Measurements from ENCODE around the gene BHLHE40.
"Not testable (repeated sequence)": the region's sequence is repeated elsewhere in the genome, so short reads cannot be mapped to it uniquely, and the experiment has no call there.

Gene BHLHE40

DNA sequence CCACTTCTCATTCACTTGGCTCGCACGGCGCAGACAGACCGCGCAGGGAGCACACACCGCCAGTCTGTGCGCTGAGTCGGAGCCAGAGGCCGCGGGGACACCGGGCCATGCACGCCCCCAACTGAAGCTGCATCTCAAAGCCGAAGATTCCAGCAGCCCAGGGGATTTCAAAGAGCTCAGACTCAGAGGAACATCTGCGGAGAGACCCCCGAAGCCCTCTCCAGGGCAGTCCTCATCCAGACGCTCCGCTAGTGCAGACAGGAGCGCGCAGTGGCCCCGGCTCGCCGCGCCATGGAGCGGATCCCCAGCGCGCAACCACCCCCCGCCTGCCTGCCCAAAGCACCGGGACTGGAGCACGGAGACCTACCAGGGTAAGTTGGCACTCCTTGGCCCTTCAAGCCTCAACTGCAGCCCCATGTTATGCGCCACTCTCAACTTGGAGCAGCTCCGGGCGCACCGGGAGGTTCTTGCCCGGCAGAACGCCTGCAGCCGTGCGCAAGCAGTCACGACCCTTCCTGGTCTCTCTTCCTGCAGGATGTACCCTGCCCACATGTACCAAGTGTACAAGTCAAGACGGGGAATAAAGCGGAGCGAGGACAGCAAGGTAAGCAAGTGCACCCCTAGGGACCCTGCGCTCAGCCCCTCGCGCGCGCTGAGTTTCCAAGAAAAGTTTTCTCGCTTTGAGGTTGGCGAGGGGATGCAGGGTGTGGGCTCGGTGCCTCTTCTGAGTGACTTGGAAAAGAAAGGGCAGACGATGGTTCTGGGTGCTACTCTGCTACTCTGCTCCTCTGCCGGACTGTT lies at the start of gene BHLHE40:
Gene BHLHE40, plus strand, starts transcription at position 10 of the 801 bp plus-strand sequence. Its CDS starts 282 bp downstream, at position 292.
- no peak for DNase-seq

DNA sequence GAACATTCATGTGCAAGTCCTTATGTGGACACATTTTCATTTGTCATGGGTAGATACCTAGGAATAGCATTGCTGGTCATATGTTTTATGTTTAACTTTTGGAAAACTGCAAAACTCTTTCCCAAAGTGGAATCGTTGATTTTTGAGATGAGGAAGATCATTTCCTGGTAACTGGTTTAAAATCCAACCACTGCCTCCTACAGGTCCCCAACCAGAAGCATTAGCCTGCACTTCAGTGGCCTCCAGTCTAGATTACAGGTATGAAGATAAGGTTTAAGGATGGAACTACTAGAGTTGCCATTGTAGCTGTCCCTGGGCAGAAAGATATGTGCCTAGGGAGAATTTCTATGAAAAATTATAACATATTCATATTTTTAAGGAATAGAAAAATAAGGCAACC lies 48.7 kb upstream of the BHLHE40 start:
- no peak for DNase-seq

DNA sequence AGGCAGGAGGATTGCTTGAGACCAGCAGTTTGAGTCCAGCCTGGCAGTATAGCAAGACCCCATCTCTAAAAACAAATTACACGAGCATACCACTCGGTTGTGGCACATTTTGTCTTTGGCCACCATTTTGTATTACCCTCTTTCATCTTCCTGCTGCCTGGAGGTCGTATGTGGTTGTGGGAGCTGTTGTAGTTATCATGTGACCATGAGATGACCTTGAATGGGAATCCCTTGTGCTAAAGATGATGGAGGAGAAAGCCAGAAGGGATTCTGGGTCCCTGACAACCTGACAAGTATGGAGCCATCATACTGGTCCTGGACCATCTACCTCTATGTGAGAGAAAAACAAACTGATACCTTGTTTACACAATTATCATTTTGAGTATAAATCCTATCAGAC lies 45.2 kb upstream of the BHLHE40 start:
- no peak for DNase-seq

DNA sequence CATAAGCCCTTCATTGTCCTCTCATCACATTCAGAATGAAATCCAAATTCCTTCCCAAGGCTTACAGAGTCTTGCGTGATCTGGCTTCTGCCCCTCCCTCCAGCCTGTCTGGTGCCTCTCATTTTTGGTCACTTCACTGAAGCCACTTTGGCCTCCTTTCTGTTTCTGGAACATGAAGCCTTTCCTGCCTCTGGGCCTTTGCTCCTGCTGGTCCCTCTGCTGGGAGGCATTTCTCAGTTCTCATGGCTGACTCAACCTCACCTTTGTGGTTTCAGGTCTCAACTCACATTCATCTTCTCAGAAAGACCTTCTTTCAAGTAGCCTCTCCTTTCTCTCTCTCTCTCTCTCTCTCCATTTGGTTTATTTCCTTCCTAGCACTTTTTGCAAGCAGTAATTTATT lies 43.9 kb upstream of the BHLHE40 start:
- DNase-seq: no peak

DNA sequence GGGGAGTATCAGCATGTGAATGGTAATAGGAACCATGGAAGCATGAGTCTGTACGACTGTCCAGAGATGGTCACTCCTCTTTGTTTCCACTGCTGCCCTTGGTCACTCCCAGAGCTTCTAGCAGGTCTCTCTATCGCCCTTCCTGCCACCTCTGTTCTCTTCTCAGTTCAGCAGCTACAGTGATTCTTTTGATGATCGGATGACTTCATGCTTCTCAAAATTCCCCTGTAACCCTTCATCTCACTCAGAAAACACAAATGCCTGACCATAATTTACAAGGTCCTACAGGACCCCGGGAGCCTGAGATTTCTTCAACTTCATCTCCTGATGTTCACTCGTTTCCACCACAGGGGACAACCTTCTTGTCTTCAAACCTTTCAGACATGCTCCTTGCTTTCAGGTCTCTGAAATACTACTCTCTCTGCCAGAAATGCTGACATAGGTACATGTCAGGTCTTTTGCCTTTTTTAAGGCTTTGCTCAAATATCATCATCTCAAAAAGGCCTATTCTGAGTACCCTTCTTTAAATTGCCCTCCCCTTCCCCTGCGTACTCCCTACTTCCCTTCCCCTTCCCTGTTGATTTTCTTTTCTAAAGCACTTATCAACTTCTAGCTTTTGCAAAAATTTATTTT lies 42.1 kb upstream of the BHLHE40 start:
- DNase-seq: no peak

DNA sequence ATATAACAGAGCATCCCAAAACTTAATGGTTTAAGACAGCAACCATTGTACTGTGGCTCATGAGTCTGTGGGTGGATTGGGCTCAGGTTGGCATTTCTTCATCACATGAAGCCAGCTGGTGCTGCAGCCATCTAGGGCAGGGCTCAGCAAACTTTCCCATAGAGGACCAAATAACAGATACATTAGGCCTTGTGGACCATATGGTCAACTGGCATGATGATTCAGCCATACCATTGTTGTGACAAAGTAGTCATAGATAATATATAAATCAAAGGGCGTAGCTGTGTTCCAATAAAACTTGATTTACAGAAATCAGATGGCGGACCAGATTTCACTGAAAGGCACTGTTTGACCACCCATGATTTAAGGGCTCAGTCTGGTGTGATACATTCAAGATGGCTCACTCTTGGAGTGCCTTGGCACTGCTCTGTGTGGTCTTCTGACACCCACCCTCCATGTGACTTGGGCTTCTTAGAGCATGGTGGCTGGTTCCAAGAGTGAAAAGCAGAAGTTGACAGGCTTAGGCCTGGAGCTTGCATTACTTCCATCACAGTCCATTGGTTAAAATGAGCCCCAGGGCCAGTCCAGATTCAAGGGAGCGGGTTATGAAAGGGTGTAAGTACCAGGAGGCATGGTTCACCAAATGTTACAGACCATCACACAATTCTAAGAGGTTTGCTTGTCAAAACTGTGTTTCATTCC lies 40.8 kb upstream of the BHLHE40 start:
- no peak for DNase-seq

DNA sequence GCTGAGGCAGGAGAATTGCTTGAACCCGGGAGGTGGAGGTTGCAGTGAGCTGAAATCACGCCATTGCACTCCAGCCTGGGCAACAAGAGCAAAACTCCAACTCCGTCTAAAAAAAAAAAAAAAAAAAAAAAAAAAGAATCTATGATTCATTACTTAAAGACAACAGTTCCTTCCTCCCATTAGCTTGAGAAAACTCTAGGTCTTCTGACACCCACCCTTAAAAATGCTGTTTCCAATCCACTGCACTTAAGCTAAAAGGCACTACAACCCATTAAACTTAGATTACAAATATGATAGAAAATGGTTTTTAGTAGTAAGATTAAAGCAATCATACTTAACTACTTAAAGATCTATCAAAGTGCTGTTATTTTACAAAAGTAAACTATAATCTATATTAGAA lies 40.0 kb upstream of the BHLHE40 start:
- DNase-seq: no peak

DNA sequence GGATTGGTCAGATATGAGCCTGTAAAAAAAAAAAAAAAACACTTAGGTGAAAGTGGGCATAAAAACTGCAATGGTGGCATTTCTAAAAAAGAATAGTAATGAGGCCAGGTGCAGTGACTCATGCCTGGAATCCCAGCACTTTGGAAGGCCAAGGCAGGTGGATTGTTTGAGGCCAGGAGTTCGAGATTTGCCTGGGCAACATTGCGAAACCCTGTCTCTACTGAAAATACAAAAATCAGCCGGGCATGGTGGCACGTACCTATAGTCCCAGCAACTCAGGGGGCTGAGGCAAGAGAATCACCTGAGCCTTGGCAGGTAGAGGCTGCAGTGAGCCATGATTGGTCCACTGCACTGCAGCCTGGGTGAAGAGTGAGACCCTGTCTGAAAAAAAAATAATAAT lies 38.3 kb upstream of the BHLHE40 start:
- DNase-seq: no peak

DNA sequence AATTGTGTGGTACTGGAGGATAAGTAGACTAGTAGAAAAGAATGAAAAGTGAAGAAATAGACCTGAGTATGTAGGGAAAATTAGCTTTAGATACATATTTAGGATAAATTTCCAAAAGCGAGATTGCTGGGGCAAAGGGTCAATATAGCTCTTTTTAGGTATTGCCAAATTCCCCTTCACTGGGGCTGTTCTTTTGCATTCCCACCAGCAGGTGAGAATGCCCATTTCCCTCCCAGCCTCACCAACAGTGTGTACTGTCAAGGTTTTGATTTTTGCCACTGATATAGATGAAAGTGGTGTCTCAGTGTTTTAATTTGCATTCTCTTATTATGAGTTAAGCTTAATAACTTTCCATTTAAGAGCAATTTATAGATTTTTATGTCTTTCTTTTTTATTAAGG lies 35.7 kb upstream of the BHLHE40 start:
- no peak for DNase-seq

DNA sequence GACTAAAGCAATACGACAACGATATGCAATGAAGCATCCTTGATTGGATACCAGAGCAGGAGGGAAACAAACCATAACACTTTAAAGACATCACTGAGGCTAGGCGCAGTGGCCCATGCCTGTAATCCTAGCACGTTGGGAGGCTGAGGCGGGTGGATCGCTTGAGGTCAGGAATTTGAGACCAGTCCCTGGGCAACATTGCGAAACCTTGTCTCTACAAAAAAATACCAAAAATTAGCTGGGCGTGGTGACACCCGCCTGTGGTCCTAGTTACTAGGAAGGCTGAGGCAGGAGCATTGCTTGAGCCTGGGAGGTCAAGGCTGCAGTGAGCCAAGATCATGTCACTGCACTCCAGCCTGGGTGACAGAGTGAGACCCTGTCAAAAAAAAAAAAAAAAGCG lies 33.9 kb upstream of the BHLHE40 start:
- DNase-seq: no peak

DNA sequence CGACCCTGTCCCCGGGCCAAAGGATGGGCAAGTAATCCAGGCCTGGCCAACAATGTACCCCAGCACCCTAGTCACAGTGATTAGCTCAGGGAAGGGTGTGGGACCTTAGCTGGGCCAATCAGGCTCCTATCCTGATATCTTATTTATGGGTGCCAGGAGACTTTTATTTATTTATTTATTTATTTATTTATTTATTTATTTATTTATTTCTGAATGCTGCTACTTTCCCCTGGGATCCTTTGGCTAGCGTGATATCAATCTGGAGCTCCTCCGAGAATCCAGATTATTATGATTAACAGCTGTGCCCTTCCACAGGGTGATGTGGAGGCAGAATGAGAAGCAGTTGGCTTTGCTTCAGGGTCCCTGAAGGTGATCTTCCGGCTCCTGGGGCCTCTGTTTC lies 32.2 kb upstream of the BHLHE40 start:
- DNase-seq: no peak

DNA sequence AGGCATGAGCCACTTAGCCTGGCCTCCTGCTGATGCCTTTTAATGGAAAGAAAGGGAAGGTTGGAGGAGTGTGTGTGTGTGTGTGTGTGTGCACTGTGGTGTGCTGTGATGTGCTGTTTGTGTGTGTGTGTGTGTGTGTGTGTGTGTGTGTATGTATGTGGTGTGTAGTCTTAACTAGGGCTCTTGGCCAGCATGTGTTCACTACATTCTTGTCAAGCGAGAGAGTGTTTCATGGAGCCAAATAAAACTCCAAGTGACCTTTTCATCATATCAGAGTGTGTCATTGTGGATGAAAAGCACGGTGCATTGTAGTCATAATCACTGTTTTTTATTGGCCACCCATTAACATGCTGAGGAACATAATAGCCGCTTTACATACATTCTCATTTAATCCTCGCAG lies 30.8 kb upstream of the BHLHE40 start:
- DNase-seq: no peak

DNA sequence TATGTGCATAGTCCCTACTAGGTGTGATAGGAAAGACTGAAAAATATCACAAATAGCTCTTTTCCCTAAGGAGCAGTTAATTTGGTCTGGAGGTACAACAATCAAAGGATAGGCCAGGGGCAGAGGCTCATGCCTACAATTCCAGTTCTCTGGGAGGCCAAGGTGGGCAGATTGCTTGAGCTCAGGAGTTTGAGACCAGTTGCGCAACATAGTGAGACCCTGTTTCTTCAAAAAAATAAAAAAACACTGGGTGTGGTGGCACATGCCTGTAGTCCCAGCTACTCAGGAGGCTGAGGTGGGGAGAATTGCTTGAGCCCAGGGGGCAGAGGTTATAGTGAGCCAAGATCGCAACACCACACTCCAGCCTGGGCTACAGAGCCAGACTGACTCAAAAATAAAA lies 30.2 kb upstream of the BHLHE40 start:
- DNase-seq: no peak

DNA sequence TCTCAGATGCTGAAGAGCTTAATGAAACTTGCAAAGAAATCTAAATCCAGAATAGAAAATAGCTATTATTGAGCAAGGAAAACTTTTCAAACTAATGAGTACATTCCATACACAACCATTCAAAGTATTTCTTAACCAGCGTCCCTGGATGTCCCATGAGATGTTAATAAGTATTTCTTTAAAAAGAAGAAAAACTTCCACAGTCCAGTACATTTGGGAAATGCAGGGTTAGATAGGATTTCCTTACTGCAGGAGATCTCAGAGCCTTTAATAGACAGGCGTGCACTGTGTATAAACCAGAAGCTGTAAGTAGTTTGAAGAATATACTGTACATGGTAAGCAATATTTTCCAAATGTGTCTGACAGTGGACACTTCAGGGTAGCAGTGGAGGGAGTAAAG lies 29.6 kb upstream of the BHLHE40 start:
- no peak for DNase-seq

DNA sequence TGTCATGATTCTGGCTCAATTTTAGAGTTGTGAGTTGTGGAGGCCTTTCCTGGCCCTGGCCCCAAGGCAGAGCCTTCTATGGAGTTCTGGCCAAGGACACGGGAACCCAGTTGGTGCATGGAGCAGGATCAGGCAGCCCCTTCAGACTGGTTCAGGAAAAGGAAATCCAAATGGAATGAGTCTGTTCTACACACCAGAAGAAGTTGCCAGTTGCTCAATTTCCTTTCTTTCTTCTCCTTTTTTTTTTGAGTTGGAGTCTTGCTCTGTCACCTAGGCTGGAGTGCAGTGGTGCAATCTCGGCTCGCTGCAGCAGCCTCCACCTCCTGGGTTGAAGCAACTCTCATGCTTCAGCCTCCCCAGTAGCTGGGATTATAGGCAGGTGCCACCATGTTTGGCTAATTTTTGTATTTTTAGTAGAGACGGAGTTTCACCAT lies 28.9 kb upstream of the BHLHE40 start:
- DNase-seq: no peak

DNA sequence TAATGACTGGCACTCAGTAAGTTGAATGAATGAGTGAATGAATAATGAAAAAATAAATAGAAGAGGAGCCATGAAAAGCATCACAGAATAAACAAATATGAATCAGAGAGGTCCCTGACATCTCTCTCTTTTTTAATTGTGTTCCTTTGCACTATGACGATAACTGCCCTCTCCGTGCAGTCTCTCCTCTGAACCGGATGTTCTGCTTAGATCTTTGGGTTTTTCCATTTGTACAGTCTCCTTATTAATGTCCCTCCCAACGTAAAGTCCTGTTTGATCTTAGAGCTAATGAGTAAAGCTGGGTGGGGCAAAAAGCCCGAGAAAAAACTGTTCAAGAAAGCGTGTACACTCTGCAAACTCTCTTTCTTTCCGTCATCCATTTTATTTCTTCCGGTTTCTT lies 28.3 kb upstream of the BHLHE40 start:
- DNase-seq: no peak

DNA sequence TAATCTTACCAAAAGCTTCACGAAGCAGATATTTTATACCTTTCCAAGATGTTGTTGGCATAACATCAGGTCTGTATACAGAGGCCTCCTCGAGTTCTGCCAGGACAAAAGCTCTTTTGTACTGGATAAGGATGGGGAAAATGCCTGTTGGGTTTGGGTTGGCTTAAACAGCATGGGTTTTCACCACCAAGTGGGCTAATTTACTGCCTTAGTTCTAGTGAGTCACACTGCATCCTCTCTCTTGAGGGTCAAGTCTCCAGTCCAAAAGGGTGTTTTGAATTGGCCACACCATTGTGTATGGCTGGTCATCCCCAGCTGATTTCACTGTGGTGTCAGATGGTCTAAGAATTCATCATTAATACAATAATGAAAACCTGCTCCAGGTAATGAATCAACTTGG lies 26.1 kb upstream of the BHLHE40 start:
- DNase-seq: no peak

DNA sequence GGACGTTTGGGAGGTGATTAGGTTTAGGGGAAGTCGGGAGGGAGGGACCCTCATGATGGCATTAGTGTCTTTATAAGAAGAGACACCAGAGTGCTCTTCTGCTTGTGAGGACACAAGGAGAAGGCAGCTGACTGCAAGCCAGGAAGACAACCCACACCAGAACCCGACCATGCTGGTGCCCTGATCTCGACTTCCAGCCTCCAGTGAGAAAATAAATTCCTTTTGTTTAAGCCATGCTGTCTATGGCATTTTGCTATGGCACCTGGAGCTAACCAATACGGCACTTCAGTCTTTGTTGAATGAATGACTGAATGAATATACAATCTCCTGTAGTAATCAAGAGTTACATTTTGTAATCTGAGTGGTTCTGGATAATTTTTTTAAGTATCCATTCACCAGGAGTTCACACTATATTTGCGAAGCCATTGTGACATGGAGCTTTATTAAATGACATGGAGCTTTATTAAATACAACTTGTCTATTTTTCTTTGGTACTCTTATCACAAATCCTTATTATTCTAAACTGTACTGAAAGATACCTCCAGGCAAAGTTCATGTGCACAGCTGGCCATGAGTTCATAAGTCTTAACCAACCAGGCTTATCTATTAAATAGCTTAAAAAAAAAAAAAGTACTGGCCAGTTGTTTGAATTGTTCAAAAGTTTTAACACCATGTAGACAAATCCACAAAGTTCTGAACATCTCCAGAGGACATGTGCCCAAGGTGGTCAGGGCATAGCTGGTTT lies 24.8 kb upstream of the BHLHE40 start:
- no peak for DNase-seq

DNA sequence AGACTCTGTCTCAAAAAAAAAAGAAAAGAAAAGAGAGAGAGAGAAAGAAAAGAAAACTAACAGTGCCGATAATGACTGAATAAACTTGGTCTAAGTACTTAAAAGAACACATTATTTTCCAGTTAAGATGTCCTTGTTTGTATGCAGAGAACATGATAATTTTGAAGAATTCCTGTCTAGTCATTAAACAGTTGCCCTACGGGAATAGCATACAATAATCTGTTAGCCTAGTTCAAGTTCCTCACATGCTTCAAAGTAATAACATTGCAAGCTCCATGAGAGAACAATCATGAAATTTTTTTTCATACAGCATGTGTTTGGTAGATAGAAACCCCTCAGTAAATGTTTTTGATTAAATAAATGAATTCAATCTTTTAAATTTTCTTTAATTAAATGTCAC lies 23.1 kb upstream of the BHLHE40 start:
- DNase-seq: no peak

DNA sequence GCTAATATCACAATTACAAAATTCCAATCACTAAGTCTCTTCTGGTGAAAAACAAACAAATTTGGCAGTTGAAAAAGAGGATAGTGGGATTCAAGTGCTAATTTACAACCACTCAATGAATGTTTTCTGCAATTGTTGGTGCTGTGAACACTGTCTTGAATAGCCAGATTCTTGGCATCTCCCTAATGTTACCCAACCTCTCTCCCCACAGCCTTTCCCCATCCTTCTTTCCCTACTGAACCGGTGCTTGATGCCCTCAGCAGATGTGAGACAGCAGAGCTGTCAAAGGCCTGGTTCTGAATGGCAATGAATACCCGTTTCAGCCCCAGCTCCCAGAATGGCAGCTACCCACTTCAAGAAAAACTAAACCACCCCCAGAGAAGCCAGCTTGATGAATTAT lies 22.5 kb upstream of the BHLHE40 start:
- DNase-seq: no peak

DNA sequence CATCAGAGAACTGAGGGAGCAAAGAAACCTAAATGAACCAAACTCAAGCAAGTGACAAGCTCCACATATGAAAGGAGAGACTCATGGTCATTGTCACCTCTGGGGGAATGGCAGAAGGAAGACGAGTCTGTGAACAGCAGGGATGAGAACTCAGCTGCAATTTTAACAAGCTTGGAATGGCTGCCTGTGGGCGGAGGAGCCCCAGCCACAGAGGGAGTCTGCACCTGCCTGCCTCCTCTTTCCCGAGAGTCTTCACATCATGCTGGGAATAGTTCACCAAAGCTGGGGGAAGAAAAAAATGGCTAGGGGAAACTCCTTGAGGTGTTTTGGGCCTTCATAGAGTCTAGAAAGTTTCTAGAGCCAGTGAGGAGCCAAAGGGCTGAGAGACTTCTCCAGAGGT lies 21.3 kb upstream of the BHLHE40 start:
- DNase-seq: no peak

DNA sequence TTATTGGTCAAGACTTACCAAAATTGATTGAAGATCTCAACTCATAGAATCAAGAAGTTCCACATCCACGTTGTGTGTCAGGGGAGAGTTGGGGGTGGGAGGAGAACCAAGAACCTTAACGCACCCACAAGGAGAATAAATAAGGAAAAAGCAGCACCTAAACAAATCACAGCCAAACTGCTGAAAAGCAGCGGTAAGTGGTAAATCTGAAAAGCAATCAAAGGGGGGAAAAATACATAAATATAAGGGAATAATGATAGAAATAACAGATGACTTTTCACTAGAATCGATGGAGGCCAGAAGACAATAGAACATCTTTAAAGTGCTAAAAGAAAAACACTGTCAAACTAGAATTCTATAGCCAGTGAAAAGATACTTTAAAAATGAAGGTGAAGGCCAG lies 20.1 kb upstream of the BHLHE40 start:
- DNase-seq: no peak

DNA sequence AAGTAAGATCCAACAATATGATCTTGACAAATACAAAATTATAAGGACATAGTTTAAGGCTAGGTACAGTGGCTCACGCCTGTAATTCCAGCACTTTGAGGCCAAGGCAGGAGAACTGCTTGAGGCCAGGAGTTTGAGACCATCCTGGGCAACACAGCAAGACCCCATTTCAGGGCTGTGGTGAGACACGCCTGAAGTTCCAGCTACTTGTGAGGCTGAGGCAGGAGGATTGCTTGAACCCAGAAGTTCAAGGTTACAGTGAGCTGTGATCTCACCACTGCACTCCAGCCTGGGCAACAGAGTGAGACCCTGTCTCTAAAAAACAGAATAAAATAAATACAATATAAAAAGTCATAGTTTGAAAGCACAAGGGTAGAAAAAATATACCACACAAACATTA lies 17.4 kb upstream of the BHLHE40 start:
- DNase-seq: not testable (repeated sequence)

Measured in activated T-cell treated with anti-CD3 and anti-CD28 coated beads, Interleukin-2, amount 50 U/mL, for 1 hour (primary cell).